Measurements from ENCODE around the gene MACROH2A2. TPM values are rescaled to one million over a fixed set of nuclear protein-coding genes. Genes with fewer than 3 reads are reported as not detected.
A peak's percentile ranks its signal among the peaks of the same experiment; 100 is the strongest.

The MACROH2A2 gene
- total RNA-seq, 4 donors from 2014 or later, result 9.9 to 21.3 (median 15.9) TPM

- Histone ChIP-seq H3K36me3 (peaks cover 8% of the 10 kb centered on the region), H3K27me3 (no peaks in the 10 kb centered on the region), H3K9me3 (no peaks in the 10 kb centered on the region), H3K27ac (no peak overlapping the region), H3K4me1 (peaks cover 36% of the 10 kb centered on the region), H3K4me3 (no peak overlapping the region)
- WGBS, result 66% methylated on average over 5 of the region's 11 CpGs
- no peak for DNase-seq (ENCODE audit: low spot score in 2 of 2)
- no peak for TF ChIP-seq CTCF (IDR thresholded peaks at IDR 0.05)
- TF ChIP-seq EP300 (IDR thresholded peaks at IDR 0.05), result no peak
- no peak for TF ChIP-seq POLR2AphosphoS5 (IDR thresholded peaks at IDR 0.05)
- no peak for TF ChIP-seq POLR2A (IDR thresholded peaks at IDR 0.05)
These were observed 86.7 kb downstream of the MACROH2A2 start for GRCh38 chr10:70139151-70139996.

GRCh38 chr10:70139997-70140250, 87.3 kb downstream of the MACROH2A2 start:
- TF ChIP-seq POLR2A (IDR thresholded peaks at IDR 0.05) (no peak), CTCF (IDR thresholded peaks at IDR 0.05) (no peak), EP300 (IDR thresholded peaks at IDR 0.05) (no peak), POLR2AphosphoS5 (IDR thresholded peaks at IDR 0.05) (no peak)
- 72% methylated on average over 2 of the region's 6 CpGs for WGBS
- no peaks in the 10 kb centered on the region for H3K27me3 ChIP-seq
- DNase-seq (ENCODE audit: low spot score in 2 of 2), result peak in 1 of 2 donors; percentile 50
- H3K4me1 ChIP-seq, result peaks cover 39% of the 10 kb centered on the region
- no peaks in the 10 kb centered on the region for H3K9me3 ChIP-seq
- H3K36me3 ChIP-seq, result peaks cover 8% of the 10 kb centered on the region
- no peak overlapping the region for H3K4me3 ChIP-seq
- no peak overlapping the region for H3K27ac ChIP-seq

- Histone ChIP-seq H3K9me3 (no peaks in the 10 kb centered on the region), H3K27me3 (no peaks in the 10 kb centered on the region), H3K4me3 (no peak overlapping the region), H3K27ac (no peak overlapping the region), H3K36me3 (peaks cover 8% of the 10 kb centered on the region), H3K4me1 (peaks cover 41% of the 10 kb centered on the region)
- 89% methylated on average over 5 of the region's 5 CpGs for WGBS
- TF ChIP-seq CTCF (IDR thresholded peaks at IDR 0.05) (no peak), POLR2AphosphoS5 (IDR thresholded peaks at IDR 0.05) (no peak), POLR2A (IDR thresholded peaks at IDR 0.05) (no peak), EP300 (IDR thresholded peaks at IDR 0.05) (no peak)
- DNase-seq (ENCODE audit: low spot score in 2 of 2), result no peak
These were observed 87.7 kb downstream of the MACROH2A2 start for GRCh38 chr10:70140297-70140696.

- 92% methylated on average over 9 of the region's 10 CpGs for WGBS
- Histone ChIP-seq H3K27me3 (no peaks in the 10 kb centered on the region), H3K36me3 (peaks cover 8% of the 10 kb centered on the region), H3K4me3 (no peak overlapping the region), H3K27ac (no peak overlapping the region), H3K4me1 (peaks cover 58% of the 10 kb centered on the region), H3K9me3 (no peaks in the 10 kb centered on the region)
- DNase-seq (ENCODE audit: low spot score in 2 of 2), result peak in 1 of 2 donors; percentile 58
- TF ChIP-seq POLR2AphosphoS5 (IDR thresholded peaks at IDR 0.05) (no peak), CTCF (IDR thresholded peaks at IDR 0.05) (no peak), EP300 (IDR thresholded peaks at IDR 0.05) (no peak), POLR2A (IDR thresholded peaks at IDR 0.05) (no peak)
These were observed 89.9 kb downstream of the MACROH2A2 start for GRCh38 chr10:70142555-70142954.

GRCh38 chr10:70144372-70145110, 91.9 kb downstream of the MACROH2A2 start:
- Histone ChIP-seq H3K27ac (peak overlapping the region; percentile 98), H3K27me3 (no peaks in the 10 kb centered on the region), H3K4me3 (peak overlapping the region; percentile 91), H3K4me1 (peaks cover 40% of the 10 kb centered on the region), H3K9me3 (no peaks in the 10 kb centered on the region), H3K36me3 (peaks cover 9% of the 10 kb centered on the region)
- peak in 1 of 2 donors; percentile 73 for DNase-seq (ENCODE audit: low spot score in 2 of 2)
- no peak for TF ChIP-seq CTCF (IDR thresholded peaks at IDR 0.05)
- no peak for TF ChIP-seq EP300 (IDR thresholded peaks at IDR 0.05)
- no peak for TF ChIP-seq POLR2A (IDR thresholded peaks at IDR 0.05)
- no peak for TF ChIP-seq POLR2AphosphoS5 (IDR thresholded peaks at IDR 0.05)
- 72% methylated on average over 18 of the region's 18 CpGs for WGBS
